SIG-M5 (cell line): Measurements from ENCODE around the gene SLC1A4.
A peak's percentile ranks its signal among the peaks of the same experiment; 100 is the strongest.
"Not testable (repeated sequence)": the region's sequence is repeated elsewhere in the genome, so short reads cannot be mapped to it uniquely, and the experiment has no call there.

Experiments
- DNase-seq: peaks from one replicate; lab custom pipeline; 2025; lab: John Stamatoyannopoulos, UW

Gene SLC1A4

DNA sequence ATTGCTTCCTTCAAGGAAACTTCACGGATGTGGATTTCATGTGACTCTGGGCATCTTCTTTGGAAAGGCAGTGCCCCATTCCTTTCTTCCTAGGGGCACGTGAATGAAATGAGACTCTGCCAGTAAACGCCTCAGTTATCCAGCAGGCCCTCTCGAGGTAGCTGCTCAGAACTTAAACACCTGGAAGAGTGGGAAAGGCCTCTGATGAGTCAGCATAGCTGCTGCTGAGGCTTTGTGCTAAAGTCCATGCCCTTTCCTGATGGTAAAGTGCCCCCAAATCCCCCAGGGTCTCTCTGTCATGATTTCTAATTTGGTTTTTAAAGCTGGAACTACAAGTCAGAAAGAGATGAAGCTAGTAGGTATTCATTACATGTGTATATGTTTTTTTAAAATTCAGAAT, 3.8 kb downstream of the SLC1A4 start:
- no peak for DNase-seq

DNA sequence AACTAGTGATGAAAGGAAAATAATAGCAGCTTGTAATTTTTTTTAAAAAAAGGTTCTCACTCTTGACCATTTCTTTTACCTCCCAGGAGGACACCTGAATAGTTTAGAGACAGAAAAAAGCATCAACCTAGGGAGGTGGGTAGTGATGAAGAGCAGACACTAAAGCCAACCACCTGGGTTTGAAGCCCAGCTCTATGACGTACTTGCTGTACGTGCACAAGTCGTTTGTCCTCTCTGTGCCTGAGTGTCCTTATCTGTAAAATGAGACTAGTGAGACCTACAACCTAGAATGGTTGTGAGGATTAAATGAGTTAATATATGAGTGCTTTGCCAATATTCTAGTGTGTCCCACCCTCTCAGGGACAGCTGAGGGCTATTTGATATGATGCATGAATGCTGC, 5.8 kb downstream of the SLC1A4 start:
- DNase-seq = no peak

DNA sequence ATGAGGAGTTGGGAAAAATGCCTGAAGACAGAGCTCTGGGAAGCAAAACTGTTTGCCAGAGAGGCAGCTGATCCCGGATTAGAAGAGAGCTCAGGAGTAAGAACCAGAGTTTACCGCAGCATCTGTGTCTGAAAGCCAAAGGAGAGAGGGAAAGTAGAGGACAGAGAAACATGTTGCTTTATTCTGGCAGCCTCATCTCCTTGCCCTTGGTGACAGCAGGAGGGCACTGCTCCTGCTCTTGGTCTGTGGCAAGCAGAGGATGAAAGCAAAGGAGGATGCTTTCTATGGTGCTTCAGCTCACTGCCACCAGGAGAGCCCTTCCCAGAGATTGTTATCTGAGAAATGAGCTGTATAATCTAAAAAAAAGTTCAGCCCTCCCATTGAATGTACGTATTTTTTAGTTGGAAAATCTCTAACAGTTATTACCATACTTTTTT, 7.7 kb downstream of the SLC1A4 start:
- DNase-seq = no peak

DNA sequence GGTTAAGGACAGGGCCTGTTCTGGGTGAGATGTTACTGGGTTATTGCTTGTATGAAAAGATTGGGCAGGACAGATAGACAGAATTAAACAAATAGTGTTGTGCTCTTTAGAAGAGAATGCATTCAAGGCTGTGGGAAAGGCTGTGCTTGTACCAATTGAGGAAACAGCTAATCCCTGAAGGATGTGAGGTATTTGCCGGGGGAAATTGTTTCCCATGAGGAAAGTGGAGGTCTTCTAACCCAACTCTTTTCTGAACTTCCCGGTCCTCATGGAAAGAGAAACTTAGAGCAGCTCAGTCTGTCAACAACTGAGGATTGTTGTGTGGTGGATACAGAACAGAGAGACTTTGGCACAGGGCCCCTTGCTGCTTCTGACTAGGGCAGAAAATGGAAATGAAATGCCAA, 9.5 kb downstream of the SLC1A4 start:
- no peak for DNase-seq

DNA sequence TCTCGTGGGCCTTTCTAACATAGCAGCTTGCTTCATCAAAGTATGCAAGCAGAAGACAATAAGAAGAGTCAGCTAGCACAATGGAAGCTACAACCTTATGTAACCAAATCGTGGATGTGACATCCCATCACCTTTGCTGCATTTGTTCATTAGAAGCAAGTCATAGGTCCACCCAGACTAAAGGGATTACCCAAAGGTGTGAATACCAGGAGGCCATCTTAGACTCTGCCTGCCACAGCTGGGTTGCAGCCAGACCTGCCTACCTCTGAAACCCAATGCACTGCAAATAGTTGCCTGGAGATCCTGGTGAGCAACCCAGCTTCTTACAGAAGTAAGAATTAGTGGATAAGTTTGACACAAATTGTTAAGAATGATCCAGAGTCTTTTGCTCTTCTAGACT, 10.6 kb downstream of the SLC1A4 start:
- DNase-seq = no peak

DNA sequence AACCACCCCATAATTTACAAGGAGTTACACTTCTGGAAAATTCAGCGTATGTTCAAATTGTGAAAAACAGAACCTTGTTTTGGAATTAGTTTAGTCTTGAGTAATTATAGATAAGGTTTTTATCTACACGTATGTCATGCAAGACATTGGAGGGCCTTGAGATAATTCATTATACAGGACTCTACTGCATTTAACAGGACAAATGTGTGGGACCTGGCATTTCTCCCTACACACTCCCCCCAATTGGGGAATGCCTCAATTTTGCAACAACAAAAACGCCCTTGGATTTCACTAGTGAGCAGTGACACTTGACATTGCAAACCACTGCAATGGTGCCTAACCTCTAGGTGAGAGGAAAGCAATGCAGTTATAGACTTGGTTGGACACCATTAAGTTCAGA, 11.4 kb downstream of the SLC1A4 start:
- DNase-seq = no peak

DNA sequence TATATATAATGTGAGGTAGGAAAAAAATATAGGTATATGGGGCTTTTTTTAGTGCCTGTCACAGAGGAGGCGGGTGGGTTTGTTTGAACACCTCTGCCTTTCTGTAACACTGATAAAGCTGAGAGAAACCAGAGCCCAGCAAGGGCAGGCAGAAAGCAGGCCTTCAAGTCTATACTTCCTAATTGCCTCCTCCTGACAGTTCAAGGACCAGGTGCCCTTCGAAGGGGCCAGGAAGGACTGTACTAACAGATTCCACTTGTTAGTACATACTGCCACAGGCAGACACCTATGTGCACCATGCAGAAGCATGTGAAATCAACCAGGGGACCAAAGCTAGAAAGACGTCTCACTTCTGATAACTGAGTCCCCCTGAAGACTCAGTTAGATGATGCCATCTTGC, 13.8 kb downstream of the SLC1A4 start:
- no peak for DNase-seq

DNA sequence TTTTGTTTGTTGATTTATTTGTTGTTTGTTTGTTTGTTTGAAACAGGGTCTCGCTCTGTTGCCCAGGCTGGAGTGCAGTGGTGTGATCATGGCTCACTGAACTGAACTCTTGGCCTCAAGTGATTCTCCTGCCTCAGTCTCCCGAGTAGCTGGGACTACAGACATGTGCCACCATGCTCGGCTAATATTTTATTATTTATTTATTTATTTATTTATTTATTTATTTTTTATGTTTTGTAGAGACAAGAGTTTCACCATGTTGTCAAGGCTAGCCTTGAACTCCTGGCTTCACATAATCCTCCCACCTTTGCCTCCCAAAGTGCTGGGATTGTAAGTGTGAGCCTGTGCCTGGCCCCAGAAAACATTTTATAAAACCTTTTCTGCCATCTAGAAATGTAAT, 15.0 kb downstream of the SLC1A4 start:
- DNase-seq = not testable (repeated sequence)

DNA sequence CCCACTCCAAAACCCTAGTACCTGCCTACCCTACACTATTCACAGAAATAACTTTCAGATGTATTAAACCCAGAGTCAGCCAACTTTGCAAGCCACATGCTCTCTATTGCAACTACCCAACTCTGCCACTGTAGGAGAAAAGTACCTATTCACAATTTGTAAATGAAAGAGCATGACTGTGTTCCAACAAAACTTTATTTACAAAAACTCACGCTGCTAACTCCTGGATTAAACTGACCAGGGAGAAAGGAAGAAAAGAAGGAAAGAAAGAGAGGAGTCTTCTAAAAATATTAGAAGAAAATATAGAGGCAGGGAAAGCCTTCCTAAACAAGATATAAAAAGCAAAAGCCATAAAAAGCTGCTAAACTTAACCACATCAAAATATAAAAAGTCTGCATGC, 24.6 kb downstream of the SLC1A4 start:
- no peak for DNase-seq

DNA sequence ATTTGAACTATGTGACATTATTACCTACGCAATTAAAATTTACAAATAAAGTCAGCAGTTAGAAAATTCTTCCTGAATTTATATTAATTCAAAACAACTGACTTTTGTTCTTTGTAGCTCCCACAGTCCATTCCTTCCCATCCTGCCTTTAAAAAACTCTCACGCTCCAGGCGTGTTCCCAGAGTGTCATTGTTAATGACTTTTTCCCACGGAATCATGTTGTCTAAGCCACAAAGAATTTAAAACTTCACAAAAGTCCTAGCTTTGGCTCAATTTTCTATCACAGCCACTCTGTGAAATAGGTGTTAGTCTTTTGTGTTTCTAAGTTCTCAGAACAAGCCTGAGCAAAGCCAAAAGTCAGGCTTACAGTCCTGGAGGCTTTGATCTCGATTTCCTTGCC, 26.5 kb downstream of the SLC1A4 start:
- DNase-seq = no peak

DNA sequence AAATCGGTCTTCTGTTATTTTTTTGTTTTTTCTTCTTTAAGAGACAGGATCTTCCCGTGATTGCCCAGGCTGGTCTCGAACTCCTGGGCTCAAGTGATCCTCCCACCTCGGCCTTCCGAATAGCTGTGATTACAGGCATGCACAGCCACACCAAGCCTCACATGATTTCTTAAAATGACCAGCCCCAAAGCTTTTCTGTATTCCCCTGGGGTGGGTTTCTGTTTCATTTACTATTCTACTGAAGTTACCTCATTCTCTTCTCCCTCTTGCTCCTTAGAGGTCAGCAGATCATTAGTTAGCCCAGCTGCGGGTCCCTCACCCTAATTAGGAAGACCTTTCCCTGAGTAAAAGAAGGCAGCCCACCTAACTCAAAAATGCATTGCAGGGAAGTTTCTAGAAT, 27.6 kb downstream of the SLC1A4 start:
- no peak for DNase-seq

DNA sequence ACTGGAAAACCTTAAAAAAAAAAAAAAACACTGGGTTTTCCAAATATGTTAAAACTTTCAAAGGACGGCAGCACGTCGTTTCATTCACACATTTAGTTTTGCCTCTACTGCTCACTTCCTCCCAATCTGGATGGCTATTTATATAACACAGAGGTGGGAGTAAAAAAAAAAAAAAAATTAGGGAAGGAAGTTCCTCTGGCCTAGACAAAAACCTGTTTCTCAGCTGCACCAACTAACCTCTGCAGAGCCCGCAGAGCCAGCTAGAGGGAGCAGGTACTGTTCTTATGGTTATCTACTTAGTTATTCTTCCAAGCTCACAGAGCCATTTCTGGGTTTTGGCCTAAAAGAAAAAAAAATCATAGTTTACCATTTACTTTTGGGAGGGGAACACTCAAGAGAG, 28.1 kb downstream of the SLC1A4 start:
- DNase-seq = peak; percentile 79

DNA sequence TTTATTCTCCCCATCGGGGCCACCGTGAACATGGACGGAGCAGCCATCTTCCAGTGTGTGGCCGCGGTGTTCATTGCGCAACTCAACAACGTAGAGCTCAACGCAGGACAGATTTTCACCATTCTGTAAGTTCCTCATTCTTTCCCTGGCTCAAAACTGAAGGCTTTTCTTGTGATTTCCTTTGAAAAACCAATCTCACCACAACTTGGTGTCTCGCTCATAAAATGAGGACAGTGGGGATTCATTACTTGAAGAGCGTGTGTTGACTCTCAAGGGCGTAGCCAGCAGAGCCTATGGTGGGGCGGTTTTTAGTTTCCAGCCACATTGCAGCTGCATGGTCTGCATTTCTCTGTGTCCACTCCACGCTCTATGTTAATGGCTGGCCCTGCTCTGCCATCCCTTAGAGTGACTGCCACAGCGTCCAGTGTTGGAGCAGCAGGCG, 29.0 kb downstream of the SLC1A4 start:
- peak; percentile 94 for DNase-seq

DNA sequence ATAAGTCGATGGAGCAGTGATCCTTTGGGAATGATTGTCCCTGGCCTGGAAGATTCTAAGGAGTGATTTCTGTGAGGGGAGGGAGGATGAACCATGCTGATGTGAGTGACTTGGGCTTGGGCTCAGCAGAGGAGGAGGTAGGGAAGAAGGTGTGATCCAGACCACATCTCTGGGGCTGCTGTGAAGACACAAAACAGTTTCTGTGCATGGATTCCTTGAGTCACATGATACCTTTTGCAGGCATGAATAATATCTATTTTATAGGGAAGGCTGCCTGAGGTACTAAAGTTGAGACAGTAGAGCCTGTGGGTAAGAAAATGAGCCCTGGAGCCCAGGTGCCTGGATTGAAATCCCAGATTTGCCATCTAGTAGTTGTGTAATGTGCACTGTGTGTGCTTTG, 29.8 kb downstream of the SLC1A4 start:
- no peak for DNase-seq

DNA sequence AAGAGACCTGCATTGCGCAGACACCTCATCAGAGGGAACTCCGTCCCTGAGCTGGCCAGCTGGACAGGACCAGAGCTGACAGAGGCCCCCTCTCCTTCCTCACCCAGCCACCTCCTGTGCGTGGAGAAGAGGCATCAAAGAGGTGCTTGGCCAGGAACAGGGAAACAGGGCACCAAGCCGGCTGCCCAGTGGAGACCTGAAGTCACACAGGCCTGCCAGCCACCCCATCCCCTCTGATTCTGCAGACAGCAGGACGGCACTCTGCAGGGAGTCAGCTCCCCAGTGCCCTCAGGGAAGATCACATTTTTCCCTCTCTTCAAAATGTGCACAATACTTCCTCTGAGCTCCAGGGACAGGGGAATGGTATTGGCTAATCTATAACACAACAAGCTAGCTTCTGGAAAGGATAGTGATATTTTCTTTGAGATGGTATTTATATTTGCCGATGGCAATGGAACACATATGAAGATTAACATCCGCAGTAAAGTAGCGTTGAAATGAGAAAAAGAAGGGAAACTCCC, 30.5 kb downstream of the SLC1A4 start:
- no peak for DNase-seq

DNA sequence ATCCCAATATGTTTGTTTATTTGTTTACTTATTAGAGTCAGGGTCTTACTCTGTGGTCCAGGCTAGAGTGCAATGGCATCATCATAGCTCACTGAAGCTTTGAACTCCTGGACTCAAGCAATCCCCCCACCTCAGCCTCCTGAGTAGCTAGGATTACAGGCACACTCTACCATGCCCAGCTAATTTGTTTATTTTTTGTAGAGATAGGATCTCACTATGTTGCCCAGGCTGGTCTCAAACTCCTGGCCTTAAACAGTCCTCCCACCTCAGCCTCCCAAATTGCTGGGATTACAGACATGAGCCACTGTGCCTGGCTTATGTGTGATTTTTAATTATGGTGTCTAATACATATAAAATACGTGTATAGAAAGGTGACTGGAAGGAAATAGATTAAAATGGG, 31.1 kb downstream of the SLC1A4 start:
- DNase-seq = not testable (repeated sequence)

DNA sequence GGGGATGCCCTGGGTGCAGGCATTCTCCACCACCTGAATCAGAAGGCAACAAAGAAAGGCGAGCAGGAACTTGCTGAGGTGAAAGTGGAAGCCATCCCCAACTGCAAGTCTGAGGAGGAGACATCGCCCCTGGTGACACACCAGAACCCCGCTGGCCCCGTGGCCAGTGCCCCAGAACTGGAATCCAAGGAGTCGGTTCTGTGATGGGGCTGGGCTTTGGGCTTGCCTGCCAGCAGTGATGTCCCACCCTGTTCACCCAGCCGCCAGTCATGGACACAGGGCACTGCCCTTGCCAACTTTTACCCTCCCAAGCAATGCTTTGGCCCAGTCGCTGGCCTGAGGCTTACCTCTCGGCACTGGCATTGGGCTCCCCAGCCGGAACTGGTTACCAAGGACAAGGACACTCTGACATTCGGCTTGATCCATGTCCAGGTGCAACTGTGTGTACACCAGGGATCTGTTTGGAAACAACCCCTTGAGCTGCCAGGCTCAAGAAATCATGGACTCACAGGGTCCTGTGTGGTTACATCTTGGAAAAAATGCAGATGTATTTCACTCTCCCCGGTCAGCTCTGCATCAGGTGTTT, 31.8 kb downstream of the SLC1A4 start:
- no peak for DNase-seq

DNA sequence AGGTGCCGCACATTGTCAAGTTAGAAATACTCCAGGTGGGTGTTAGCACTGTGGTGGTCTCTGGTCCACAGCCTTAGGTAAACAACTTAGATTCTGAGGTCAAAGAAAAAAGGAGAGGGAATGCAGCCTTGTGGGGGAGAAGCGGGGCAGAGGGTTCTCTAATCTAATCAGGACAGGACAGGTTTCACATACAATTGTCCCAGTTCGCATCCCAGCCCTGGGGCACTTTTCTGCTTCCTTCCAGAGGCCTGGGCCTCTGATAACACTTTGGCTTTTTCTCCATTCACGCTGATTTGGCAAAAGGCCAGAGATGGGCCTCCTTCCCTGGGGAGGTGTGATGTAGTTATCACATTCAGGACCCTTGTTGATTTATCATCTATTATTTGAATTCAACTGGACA, 32.5 kb downstream of the SLC1A4 start:
- no peak for DNase-seq

DNA sequence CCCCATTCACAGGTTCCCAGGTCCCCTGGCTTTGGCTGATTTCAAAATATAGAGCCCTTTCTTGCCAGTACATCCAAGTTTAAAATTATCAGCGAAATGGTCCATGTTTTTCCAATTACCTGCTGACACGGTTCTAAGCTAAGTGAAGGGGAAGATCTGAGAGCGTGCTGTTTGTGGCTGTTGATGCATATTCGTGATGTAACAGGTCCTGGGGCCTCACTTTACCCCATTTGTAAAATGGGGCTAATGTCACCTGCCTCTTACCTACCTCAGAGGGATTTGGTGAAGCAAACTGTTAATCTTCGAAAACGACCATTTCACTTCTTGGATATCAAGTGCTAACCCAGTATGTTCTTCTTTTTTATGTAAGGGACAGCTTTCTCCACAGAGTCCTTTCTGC, 33.0 kb downstream of the SLC1A4 start:
- no peak for DNase-seq

DNA sequence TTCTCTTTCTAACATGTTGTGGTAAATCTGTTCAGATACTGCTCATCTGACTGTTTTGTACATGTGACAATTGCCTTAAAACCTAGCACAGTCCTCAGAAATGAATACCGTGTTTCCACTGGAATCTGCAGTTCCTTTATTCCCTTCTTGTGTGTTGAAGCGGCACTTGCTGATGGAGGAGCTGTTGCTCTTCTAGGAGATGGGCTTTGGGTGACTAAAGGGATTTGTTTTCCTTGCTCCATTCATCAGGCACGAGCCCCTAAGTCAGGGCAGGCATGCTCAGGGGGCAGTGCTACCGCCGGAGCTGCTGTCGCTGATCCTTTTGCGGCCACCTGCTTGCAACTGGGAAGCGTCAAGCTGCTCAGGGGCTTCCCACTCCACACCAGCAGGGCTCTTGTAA, 34.5 kb downstream of the SLC1A4 start:
- DNase-seq = no peak

DNA sequence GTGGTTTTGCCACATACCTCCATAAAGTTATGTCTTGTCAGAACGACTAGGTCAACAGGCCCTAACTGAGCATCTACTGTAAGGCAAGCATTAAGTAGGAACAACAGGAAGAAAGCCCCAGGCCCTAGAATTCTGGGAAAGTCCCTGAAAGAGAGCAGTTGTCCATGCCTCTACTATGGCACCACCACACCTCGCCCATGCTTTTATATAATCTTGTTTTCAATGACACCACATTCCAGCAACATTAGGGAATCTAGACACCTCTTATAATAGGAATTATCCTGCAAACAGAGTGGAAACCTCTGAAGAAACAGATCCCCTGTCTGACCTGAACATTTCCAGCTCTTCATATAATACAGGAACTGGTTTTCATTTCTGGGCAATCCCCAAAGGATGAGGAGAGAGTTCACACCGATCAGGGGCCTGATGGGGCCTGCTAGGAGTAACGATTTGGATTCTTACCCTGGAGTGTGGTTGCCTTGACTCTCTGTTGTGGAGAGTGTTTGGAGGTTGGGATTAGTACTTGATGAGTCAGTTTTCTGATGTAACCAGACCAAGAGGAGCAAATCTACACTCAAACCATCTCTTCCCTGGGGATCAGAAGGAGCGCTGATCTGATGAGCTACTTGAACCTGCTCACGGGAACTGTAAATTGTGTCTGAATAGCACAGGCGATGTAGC, 35.1 kb downstream of the SLC1A4 start:
- DNase-seq = no peak

DNA sequence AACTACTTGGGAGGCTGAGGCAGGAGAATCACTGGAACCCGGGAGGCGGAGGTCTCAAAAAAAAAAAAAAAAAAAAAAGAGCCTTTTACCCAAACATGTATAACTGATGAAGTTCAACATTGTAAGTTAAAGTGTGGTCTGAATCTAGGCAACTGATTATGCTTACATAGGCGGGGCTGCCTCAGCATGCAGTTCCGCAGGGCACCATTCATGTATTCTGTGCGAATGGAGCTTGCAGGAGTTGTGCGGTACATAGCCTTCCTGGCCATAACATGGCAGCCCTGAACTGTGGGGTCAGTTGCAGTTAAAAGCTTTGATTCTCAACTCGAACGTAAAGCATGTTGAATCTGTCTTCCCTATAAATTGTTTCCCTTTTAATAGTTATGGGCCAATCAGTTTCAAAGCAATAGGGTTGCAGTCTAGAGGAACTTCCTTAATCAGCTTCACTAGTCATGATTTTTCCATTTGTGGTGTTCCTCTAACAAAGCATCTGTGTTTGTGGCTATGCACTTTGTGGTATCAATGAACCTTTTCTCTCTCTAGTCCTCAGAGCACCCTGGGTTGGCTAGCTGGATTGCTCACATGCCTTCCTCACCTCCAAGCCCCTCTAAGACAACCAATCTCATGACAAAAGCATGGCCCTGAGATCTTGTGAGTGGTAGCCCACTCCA, 36.4 kb downstream of the SLC1A4 start:
- DNase-seq = peak; percentile 72

DNA sequence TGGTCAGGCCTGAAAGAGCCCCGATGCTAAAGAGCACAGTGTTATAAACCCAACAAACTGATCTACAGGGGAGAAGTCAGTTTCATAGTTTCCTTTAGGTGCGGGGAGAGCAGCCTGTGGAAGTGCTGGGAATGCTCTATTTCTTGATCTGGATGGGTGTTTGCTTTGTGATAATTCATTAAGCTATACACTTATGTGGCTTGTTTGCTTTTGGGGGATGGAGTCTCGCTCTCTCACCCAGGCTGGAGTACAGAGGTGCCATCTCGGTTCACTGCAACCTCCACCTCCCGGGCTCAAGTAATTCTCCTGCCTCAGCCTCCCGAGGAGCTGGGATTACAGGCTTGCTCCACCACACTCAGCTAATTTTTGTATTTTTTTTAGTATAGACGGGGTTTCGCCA, 37.0 kb downstream of the SLC1A4 start:
- no peak for DNase-seq
